ENCODE data around the gene PROKR2.

PROKR2 gene

DNA sequence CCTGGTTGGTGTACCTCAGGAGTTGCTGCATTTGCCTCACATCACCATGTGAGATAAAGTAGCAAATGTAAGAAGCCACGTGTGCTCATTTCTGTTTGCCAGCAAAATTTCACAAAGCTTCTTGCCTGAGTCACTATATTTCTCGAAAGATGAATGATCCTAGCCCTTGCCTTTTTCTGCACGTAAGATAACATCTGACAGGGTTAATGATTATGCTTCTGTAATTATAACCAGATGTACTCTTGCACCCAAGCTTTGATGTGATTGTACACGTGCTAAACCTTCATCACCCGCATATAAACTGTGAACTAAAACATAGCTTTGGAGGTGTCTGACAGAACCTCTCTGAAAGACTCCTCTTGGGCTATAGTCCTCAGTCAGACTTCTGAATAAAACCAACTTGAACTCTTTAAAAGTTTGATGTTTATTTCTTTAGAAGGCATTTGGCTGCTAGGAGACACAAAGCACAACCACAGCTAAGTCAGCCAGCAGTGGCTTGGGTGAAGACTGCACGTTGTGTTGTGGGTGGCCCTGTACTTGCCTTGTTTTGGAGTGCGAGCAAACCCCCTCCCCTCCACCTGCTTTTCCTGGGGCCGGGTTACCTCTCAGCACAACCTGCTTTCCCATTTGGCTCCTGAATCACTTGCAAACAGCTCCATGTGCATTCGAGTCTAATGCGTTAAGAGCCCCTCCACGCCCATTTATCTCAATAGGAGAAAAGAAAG is 19.3 kb downstream of the PROKR2 start:
- no peak for DNase-seq
- intact Hi-C loops (cut with DNase I) = no loop called here

DNA sequence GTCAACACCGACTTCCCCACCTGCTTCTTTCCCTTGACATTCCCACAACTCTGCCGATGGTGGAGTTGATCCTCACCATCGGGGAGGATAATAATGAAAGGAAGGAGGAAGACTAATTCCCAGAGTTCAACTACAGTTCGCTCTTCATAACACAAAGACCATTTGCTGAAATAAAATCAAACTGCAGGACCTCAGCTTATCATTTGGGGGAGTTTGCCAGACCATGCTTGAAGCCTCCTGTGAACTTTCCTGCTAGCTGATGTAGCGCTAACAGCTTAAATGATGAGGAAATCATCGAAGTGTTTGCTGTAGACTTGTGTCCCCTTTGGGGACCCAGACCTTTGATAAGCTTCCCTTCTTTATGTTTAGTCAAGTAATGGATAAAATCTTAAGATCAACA is 26.2 kb downstream of the PROKR2 start:
- intact Hi-C loops (cut with DNase I) = no loop called here
- DNase-seq = no peak

DNA sequence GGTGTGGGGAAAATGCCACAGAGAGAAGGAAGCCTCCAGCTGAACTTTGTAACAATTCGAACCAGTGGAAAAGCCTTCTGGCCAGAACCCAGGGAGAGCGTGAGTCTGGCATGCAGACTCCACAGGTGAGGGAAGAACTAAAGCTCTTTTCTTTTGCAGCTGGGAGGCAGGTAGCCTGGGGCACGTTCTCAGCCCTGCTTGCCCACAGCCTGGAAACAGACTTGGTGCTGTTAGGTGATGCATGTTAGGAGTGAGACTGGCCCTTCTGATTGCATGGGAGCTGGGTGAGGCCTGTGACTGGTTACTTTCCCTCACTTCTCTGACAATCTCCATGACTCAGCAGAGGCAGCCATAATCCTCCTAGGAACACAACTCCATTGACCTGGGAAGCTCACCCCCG is 34.2 kb downstream of the PROKR2 start:
- DNase-seq = no peak
- intact Hi-C loops (cut with DNase I) = no loop called here

DNA sequence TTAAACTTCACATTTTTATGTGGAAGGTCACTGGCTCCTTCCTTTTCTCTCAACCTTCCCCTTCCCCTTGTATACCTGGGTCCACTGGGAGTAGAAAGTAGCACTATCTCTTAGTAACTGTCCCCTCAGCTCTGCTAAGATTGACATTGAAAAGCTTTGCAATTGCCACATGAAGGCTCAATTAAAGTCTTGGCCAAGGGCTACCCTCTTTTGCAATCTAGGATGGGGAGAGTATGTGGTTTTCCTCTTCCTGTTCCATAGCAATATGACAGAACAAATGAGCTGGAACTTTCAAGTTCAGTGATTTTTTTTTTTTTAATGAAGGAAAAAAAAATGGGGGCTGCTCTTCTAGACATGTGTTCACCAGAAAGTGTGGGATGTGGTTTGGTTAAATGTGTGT is 37.1 kb downstream of the PROKR2 start:
- DNase-seq = no peak
- intact Hi-C loops (cut with DNase I) = no loop called here

DNA sequence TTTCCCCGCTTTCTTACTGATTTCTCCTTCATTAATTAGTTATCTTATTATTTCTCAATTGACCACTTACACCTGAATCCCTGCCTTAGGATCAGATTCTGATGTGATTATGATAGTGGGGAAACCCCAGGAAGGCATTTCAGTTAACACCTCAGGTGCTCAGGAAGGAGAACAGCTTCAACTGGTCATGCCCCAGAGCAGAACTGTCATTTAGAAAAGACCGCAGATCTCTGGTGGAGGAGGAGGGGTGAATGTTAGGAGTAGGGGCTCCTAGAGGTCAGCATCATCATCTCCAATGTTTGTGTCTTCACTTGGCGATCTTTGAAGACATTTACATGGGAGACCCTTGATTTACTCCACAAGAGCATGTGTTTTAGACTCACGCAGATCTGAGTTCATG is 44.5 kb downstream of the PROKR2 start:
- no peak for DNase-seq

DNA sequence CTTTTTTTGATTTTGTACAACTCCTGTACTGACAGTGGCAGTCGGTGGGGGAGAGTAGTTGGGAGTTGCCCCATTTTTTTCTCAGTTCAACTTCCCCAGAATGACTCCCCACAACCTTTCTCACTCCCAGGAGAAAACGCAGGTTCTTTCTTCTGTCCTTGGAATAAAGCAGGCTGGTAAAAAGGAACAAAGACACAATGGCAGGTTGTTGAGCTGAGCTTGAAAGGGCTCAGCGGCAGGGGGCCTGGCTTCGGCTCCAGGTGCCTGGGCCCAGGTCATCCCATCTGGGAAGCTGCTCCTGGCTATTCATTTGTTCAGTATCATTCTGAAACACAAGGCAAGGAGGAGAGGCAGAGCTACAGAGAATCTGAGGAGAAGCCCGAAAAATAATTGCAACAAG is 46.2 kb downstream of the PROKR2 start:
- intact Hi-C loops (cut with DNase I) = no loop called here
- no peak for DNase-seq

More for the DNA sequence above, 44.5 kb downstream of the PROKR2 start:
- intact Hi-C loops (cut with DNase I) = no loop called here

DNA sequence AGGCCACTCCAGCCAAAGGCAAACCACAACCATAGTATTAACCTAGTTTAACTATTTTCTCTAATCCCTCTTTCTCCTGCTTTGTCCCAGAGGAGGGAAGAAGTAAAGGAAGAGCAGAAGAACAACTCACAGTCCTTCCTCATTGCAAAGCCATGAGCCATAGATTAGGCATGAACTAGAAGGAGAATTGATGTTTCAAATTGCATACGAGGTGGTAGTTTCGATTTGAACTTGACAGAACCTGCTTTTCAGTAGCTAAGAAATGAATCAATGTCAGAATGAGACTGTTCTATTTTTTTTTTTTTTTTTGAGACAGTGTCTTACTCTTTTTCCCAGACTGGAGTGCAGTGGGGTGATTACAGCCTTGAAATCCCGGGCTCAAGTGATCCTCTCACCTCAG is 48.3 kb downstream of the PROKR2 start:
- no peak for DNase-seq
- intact Hi-C loops (cut with DNase I) = no loop called here

DNA sequence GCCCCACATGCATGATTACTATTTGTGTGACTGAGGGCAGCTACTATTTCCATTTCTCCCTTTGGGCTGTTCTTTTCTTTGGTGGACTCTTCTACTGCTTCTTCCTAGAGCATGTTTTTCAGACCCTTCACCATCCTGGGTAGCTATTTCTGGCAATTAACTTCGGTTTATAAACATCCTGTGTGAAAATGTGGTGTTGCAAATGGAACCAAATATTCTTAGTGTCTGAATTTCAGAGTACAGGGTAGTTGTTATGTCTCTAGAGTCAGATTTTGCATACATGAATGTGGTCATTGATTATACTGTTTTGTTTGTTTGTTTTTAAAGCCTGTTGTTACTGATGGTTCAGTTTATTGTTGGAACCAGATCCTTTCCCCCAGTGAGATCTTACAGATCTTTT is 49.7 kb downstream of the PROKR2 start:
- intact Hi-C loops (cut with DNase I) = no loop called here
- no peak for DNase-seq
